PC-3 (cell line): Measurements from ENCODE around the gene KLK11.

Experiments
- CTCF ChIP-seq: fragments of 300-600 bp; sonication (generic); conservative IDR thresholded peaks from 2 replicates; pipeline ENCODE4 v1.5.1; 2017; ENCODE audit warnings: antibody characterized with exemption, low read depth, mild to moderate bottlenecking, low read length
- EZH2 ChIP-seq: fragments of 300-600 bp; sonication (generic); IDR thresholded peaks from one replicate; pipeline ENCODE4 v1.6.1; 2017; ENCODE audit warnings: antibody characterized with exemption, mild to moderate bottlenecking, low read length; ENCODE audit not compliant: unreplicated experiment

GRCh38 chr19:50972795-50973376 lies 53.5 kb downstream of the KLK11 start:
- TF ChIP-seq CTCF (no peak), EZH2 (no peak)
